IMR-90 (cell line): ENCODE data around the gene ASAP2. TPM values are rescaled to one million over a fixed set of nuclear protein-coding genes. Genes with fewer than 3 reads are reported as not detected.

Source experiments
- ATAC-seq: fragments of 200-7000 bp; cut with Tn5 transposase; 2 replicates; pipeline ENCODE4 v1.9.1; 2020; ENCODE audit warnings: low read depth, mild to moderate bottlenecking, moderate library complexity
- BruUV-seq: library from RNA; stranded (reverse); fragments of 400-500 nt; replicated peaks from 2 replicates; lab custom pipeline; 2021; lab: Mats Ljungman, UMichigan
- CTCF ChIA-PET: fragments of 300-600 bp; formaldehyde crosslinking; extraction: SDS; loops from one replicate; lab custom pipeline; 2021; ENCODE audit warnings: antibody characterized with exemption; lab: Yijun Ruan, JAX
- POLR2A ChIA-PET: fragments of 300-600 bp; sonication (Branson Sonifier 250); formaldehyde crosslinking; loops from one replicate; lab custom pipeline; 2022; ENCODE audit warnings: antibody characterized with exemption; ENCODE audit not compliant: unreplicated experiment; lab: Charles Lee
- DNase-seq: peaks from one replicate; pipeline ENCODE4 v3.0.0; 2013
- H2AFZ ChIP-seq: replicated peaks from 2 replicates; pipeline ENCODE3; 2013; ENCODE audit warnings: low read length, mild to moderate bottlenecking; ENCODE audit not compliant: poor library complexity
- H2AK5ac ChIP-seq: 2 replicates; pipeline ENCODE4 v1.6.1; 2013; ENCODE audit warnings: low read depth, low read length, inconsistent platforms
- H2AK9ac ChIP-seq: replicated peaks from 2 replicates; pipeline ENCODE3; 2013; ENCODE audit warnings: mild to moderate bottlenecking, low read depth, low read length, moderate library complexity; ENCODE audit not compliant: poor library complexity
- H2BK120ac ChIP-seq: 2 replicates; pipeline ENCODE4 v1.6.1; 2013; ENCODE audit warnings: low read depth, low read length, inconsistent platforms
- H2BK15ac ChIP-seq: 3 replicates; pipeline ENCODE4 v1.6.1; 2013; ENCODE audit warnings: low read depth, low read length, inconsistent platforms
- H2BK20ac ChIP-seq: 2 replicates; pipeline ENCODE4 v1.6.1; 2013; ENCODE audit warnings: low read depth, mild to moderate bottlenecking, inconsistent platforms, low read length, moderate library complexity
- H2BK5ac ChIP-seq: 2 replicates; pipeline ENCODE4 v1.6.1; 2013; ENCODE audit warnings: mild to moderate bottlenecking, low read depth, low read length, inconsistent platforms; ENCODE audit not compliant: poor library complexity, severe bottlenecking
- H3K14ac ChIP-seq: replicated peaks from 2 replicates; pipeline ENCODE4 v1.6.1; 2013; ENCODE audit warnings: low read depth, low read length, inconsistent platforms
- H3K18ac ChIP-seq: 2 replicates; pipeline ENCODE4 v1.6.1; 2013; ENCODE audit warnings: low read depth, low read length, control low read depth
- H3K23ac ChIP-seq: 2 replicates; pipeline ENCODE4 v1.6.1; 2013; ENCODE audit warnings: low read depth, low read length, inconsistent platforms
- H3K27ac ChIP-seq: 2 replicates; pipeline ENCODE4 v1.5.1; 2013; ENCODE audit warnings: mild to moderate bottlenecking, control low read depth, low read length; ENCODE audit not compliant: insufficient read depth
- H3K27me3 ChIP-seq: 2 replicates; pipeline ENCODE4 v1.6.1; 2013; ENCODE audit warnings: low read length; ENCODE audit not compliant: control insufficient read depth, insufficient read depth
- H3K36me3 ChIP-seq: 2 replicates; pipeline ENCODE4 v1.6.1; 2013; ENCODE audit warnings: low read length, mixed read lengths; ENCODE audit not compliant: control insufficient read depth, insufficient read depth
- H3K4ac ChIP-seq: 2 replicates; pipeline ENCODE4 v1.6.1; 2013; ENCODE audit warnings: low read depth, low read length, inconsistent platforms
- H3K4me1 ChIP-seq: 2 replicates; pipeline ENCODE4 v1.6.1; 2013; ENCODE audit warnings: low read length, mixed read lengths; ENCODE audit not compliant: control insufficient read depth, insufficient read depth
- H3K4me2 ChIP-seq: 2 replicates; pipeline ENCODE4 v1.6.1; 2013; ENCODE audit warnings: low read depth, mild to moderate bottlenecking, control low read depth, low read length, moderate library complexity
- H3K4me3 ChIP-seq: 2 replicates; pipeline ENCODE4 v1.5.1; 2013; ENCODE audit warnings: low read depth, mild to moderate bottlenecking, control low read depth, low read length, moderate library complexity; ENCODE audit not compliant: insufficient read depth
- H3K56ac ChIP-seq: 2 replicates; pipeline ENCODE4 v1.6.1; 2013; ENCODE audit warnings: low read length, inconsistent platforms; ENCODE audit not compliant: insufficient read depth; ENCODE audit errors: extremely low read depth
- H3K79me1 ChIP-seq, 2 experiments: 2 replicates each; pipeline ENCODE4 v1.6.1; 2013; ENCODE audit warnings: low read length in 2 of 2, inconsistent platforms in 1 of 2, low read depth in 1 of 2
- H3K9ac ChIP-seq: 2 replicates; pipeline ENCODE4 v1.6.1; 2013; ENCODE audit warnings: low read depth, low read length, control low read depth
- H3K9me1 ChIP-seq: 2 replicates; pipeline ENCODE4 v1.6.1; 2013; ENCODE audit warnings: low read length, inconsistent platforms; ENCODE audit not compliant: insufficient read depth
- H3K9me3 ChIP-seq: 2 replicates; pipeline ENCODE4 v1.6.1; 2013; ENCODE audit warnings: low read length; ENCODE audit not compliant: control insufficient read depth, insufficient read depth
- H4K20me1 ChIP-seq: 2 replicates; pipeline ENCODE4 v1.6.1; 2013; ENCODE audit warnings: low read length, inconsistent platforms; ENCODE audit not compliant: insufficient read depth
- H4K5ac ChIP-seq: 2 replicates; pipeline ENCODE4 v1.6.1; 2013; ENCODE audit warnings: mild to moderate bottlenecking, low read depth, low read length, control low read depth
- H4K8ac ChIP-seq, 2 experiments: 2 replicates each; pipeline ENCODE4 v1.6.1; 2013; ENCODE audit warnings: low read depth in 2 of 2, low read length in 2 of 2, control low read depth in 1 of 2, inconsistent platforms in 1 of 2
- H4K91ac ChIP-seq: 2 replicates; pipeline ENCODE4 v1.6.1; 2013; ENCODE audit warnings: low read depth, low read length, inconsistent platforms; ENCODE audit not compliant: insufficient read depth
- BHLHE40 ChIP-seq: fragments of 150-350 bp; IDR thresholded peaks from 2 replicates; pipeline ENCODE4 v1.6.1; 2016; ENCODE audit warnings: mild to moderate bottlenecking, low read depth, low read length
- CEBPB ChIP-seq: IDR thresholded peaks from 2 replicates; pipeline ENCODE4 v1.6.1; 2012; ENCODE audit warnings: low read depth, low read length, improper control_type of control experiment
- CHD1 ChIP-seq: IDR thresholded peaks from 2 replicates; pipeline ENCODE4 v1.6.1; 2012; ENCODE audit warnings: low read depth, low read length, improper control_type of control experiment
- FOS ChIP-seq: fragments of 150-350 bp; IDR thresholded peaks from 2 replicates; pipeline ENCODE4 v1.6.1; 2016; ENCODE audit warnings: low read depth, low read length
- MAFK ChIP-seq: IDR thresholded peaks from 2 replicates; pipeline ENCODE4 v1.6.1; 2012; ENCODE audit warnings: low read depth, low read length, improper control_type of control experiment
- MAZ ChIP-seq: IDR thresholded peaks from 2 replicates; pipeline ENCODE4 v1.6.1; 2012; ENCODE audit warnings: low read depth, mild to moderate bottlenecking, low read length, improper control_type of control experiment, moderate library complexity, borderline replicate concordance
- MXI1 ChIP-seq: IDR thresholded peaks from 2 replicates; pipeline ENCODE4 v1.6.1; 2012; ENCODE audit warnings: low read depth, mild to moderate bottlenecking, low read length, moderate library complexity, borderline replicate concordance
- NFE2L2 ChIP-seq: fragments of 150-350 bp; IDR thresholded peaks from 2 replicates; pipeline ENCODE4 v1.6.1; 2016; ENCODE audit warnings: low read depth, mild to moderate bottlenecking, low read length
- POLR2A ChIP-seq: IDR thresholded peaks from 2 replicates; pipeline ENCODE4 v1.6.1; 2012; ENCODE audit warnings: mild to moderate bottlenecking, low read depth, low read length
- RAD21 ChIP-seq: IDR thresholded peaks from 2 replicates; pipeline ENCODE4 v1.6.1; 2012; ENCODE audit warnings: low read length, improper control_type of control experiment
- RCOR1 ChIP-seq: IDR thresholded peaks from 2 replicates; pipeline ENCODE4 v1.6.1; 2012; ENCODE audit warnings: mild to moderate bottlenecking, low read length, improper control_type of control experiment; ENCODE audit not compliant: insufficient replicate concordance
- RFX5 ChIP-seq: IDR thresholded peaks from 2 replicates; pipeline ENCODE4 v1.8.0; 2012; ENCODE audit warnings: low read depth, mild to moderate bottlenecking, low read length, moderate library complexity
- SMC3 ChIP-seq: fragments of 150-350 bp; IDR thresholded peaks from 2 replicates; pipeline ENCODE4 v1.6.1; 2016; ENCODE audit warnings: low read depth, mild to moderate bottlenecking, antibody characterized with exemption, low read length, moderate library complexity
- USF2 ChIP-seq: fragments of 150-350 bp; IDR thresholded peaks from 2 replicates; pipeline ENCODE4 v1.6.1; 2017; ENCODE audit warnings: mild to moderate bottlenecking, antibody characterized with exemption, low read length, low read depth
- WGBS, 2 experiments: methylation state at CpG; one replicate each; pipeline versions ENCODE4 v1.1.5 to v1.1.7; 2013; ENCODE audit warnings: missing lambda C conversion rate in 2 of 2; ENCODE audit not compliant: insufficient read length in 1 of 2; ENCODE audit errors: extremely low coverage in 2 of 2; 5-methylcytosine and 5-hydroxymethylcytosine counted together
- dilution Hi-C: fragments of 300-500 bp; cut with HindIII; formaldehyde crosslinking; loops from one replicate; pipeline ENCODE4 v1.14.3; 2018; ENCODE audit warnings: low sequenced_read_pairs; ENCODE audit not compliant: unreplicated experiment
- in situ Hi-C: fragments of 300-500 bp; cut with MboI; formaldehyde crosslinking; loops from 3 replicates; pipeline ENCODE4 v1.14.3; 2019; ENCODE audit warnings: low sequenced_read_pairs, inconsistent platforms, mixed read lengths
- intact Hi-C: fragments of 100-400 bp; cut with micrococcal nuclease; formaldehyde crosslinking; loops from 2 replicates; pipeline ENCODE4 v1.10.0; 2022
- polyA plus RNA-seq, 3 experiments: library from polyadenylated mRNA; depleted of rRNA; stranded (reverse); fragments of >200 nt; gene quantifications; 2 replicates each; pipeline ENCODE4 v1.2.3, GENCODE V29; 2012; ENCODE audit warnings: low replicate concordance in 1 of 3
- total RNA-seq: library from RNA; depleted of rRNA; stranded (reverse); fragments of >200 nt; gene quantifications from 2 replicates; pipeline ENCODE4 v1.2.3, GENCODE V29; 2012
- TF ChIP-seq, protein P1 (sequence below): fragments of 150-350 bp; IDR thresholded peaks from 2 replicates; pipeline ENCODE4 v1.6.1; 2016; ENCODE audit warnings: low read depth, mild to moderate bottlenecking, low read length, moderate library complexity, borderline replicate concordance
- TF ChIP-seq, protein P2 (sequence below): conservative IDR thresholded peaks from 2 replicates; pipeline ENCODE4 v1.5.1; 2012; ENCODE audit warnings: mild to moderate bottlenecking, low read depth, low read length, improper control_type of control experiment

Gene ASAP2
- total and polyA plus RNA-seq, 2 of the 4 experiments (the other 2 are of a cell fraction): 19.7 to 28.1 TPM

DNA sequence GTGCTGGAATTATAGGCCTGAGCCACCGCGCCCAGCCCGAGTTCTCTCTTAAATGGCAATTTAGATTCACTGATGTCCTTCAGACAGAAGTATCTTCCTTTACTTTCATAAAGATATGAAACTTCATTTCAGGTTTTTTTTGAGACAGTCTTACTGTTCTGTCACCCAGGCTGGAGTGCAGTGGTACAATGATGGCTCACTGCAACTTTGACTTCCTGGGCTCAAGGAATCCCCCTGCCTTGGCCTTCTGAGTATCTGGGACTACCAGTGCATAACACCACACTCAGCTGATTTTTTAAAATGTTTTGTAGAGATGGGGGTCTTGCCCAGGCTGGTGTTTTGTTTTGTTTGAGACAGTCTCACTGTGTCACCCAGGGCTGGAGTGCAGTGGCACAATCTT lies 203.5 kb downstream of the ASAP2 start:
- 100% methylated on average over 3 of the region's 3 CpGs; no CpG with 5 or more reads in 1 of the 2 experiments for WGBS, 2 experiments
- no peak for TF ChIP-seq SMC3
- no peak for TF ChIP-seq POLR2A
- TF ChIP-seq MAFK: no peak
- no peak for TF ChIP-seq RCOR1
- no peak for TF ChIP-seq RAD21
- TF ChIP-seq CHD1: no peak
- TF ChIP-seq, protein P1, sequence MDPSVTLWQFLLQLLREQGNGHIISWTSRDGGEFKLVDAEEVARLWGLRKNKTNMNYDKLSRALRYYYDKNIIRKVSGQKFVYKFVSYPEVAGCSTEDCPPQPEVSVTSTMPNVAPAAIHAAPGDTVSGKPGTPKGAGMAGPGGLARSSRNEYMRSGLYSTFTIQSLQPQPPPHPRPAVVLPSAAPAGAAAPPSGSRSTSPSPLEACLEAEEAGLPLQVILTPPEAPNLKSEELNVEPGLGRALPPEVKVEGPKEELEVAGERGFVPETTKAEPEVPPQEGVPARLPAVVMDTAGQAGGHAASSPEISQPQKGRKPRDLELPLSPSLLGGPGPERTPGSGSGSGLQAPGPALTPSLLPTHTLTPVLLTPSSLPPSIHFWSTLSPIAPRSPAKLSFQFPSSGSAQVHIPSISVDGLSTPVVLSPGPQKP: no peak
- no peak for TF ChIP-seq NFE2L2
- TF ChIP-seq RFX5: no peak
- no peak for TF ChIP-seq CEBPB
- TF ChIP-seq FOS: no peak
- TF ChIP-seq USF2: no peak
- TF ChIP-seq, protein P2, sequence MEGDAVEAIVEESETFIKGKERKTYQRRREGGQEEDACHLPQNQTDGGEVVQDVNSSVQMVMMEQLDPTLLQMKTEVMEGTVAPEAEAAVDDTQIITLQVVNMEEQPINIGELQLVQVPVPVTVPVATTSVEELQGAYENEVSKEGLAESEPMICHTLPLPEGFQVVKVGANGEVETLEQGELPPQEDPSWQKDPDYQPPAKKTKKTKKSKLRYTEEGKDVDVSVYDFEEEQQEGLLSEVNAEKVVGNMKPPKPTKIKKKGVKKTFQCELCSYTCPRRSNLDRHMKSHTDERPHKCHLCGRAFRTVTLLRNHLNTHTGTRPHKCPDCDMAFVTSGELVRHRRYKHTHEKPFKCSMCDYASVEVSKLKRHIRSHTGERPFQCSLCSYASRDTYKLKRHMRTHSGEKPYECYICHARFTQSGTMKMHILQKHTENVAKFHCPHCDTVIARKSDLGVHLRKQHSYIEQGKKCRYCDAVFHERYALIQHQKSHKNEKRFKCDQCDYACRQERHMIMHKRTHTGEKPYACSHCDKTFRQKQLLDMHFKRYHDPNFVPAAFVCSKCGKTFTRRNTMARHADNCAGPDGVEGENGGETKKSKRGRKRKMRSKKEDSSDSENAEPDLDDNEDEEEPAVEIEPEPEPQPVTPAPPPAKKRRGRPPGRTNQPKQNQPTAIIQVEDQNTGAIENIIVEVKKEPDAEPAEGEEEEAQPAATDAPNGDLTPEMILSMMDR: no peak
- no peak for TF ChIP-seq MAZ
- no peak for TF ChIP-seq MXI1
- TF ChIP-seq BHLHE40: no peak
- no peak overlapping the region for H2AK5ac ChIP-seq
- no peaks in the 10 kb centered on the region for H3K9me3 ChIP-seq
- no peak overlapping the region for H4K5ac ChIP-seq
- no peak overlapping the region for H3K27ac ChIP-seq
- H3K9me1 ChIP-seq: peaks cover 22% of the 10 kb centered on the region
- peaks cover 18 to 57% of the 10 kb centered on the region in 2 experiments for H3K79me1 ChIP-seq
- DNase-seq: no peak
- H2AK9ac ChIP-seq: no peak overlapping the region
- H2BK15ac ChIP-seq: no peak overlapping the region
- intact Hi-C loops: no loop called here
- POLR2A ChIA-PET: no interaction called here
- CTCF ChIA-PET: no interaction called here
- no peak overlapping the region for H3K9ac ChIP-seq
- H3K27me3 ChIP-seq: no peaks in the 10 kb centered on the region
- H2BK20ac ChIP-seq: no peak overlapping the region
- no peak overlapping the region for H3K56ac ChIP-seq
- no peak overlapping the region for H3K4me2 ChIP-seq
- no peak overlapping the region for H3K14ac ChIP-seq
- ATAC-seq: no peak
- H4K8ac ChIP-seq: no peak overlapping the region
- no peak overlapping the region for H2AFZ ChIP-seq
- H4K91ac ChIP-seq: no peak overlapping the region
- in situ Hi-C loops: no loop called here
- H3K4me3 ChIP-seq: no peak overlapping the region
- H3K18ac ChIP-seq: no peak overlapping the region
- no peak overlapping the region for H3K4ac ChIP-seq
- H2BK120ac ChIP-seq: no peak overlapping the region
- H4K20me1 ChIP-seq: peaks cover 15% of the 10 kb centered on the region
- dilution Hi-C loops: no loop called here
- no peak overlapping the region for H2BK5ac ChIP-seq
- no peak overlapping the region for H3K23ac ChIP-seq
- peaks cover 26% of the 10 kb centered on the region for H3K36me3 ChIP-seq
- no TSS peak for BruUV-seq
- H3K4me1 ChIP-seq: peaks cover 25% of the 10 kb centered on the region
